Measurements from ENCODE around the gene SLC5A5. TPM values are rescaled to one million over a fixed set of nuclear protein-coding genes. Genes with fewer than 3 reads are reported as not detected.

The SLC5A5 gene
- total and polyA plus RNA-seq, 10 of the 15 experiments (the other 5 are each of a cell fraction or from before 2014, with no cell fraction given): 0.02 to 0.08 (median 0.05) TPM; not detected in 3

DNA sequence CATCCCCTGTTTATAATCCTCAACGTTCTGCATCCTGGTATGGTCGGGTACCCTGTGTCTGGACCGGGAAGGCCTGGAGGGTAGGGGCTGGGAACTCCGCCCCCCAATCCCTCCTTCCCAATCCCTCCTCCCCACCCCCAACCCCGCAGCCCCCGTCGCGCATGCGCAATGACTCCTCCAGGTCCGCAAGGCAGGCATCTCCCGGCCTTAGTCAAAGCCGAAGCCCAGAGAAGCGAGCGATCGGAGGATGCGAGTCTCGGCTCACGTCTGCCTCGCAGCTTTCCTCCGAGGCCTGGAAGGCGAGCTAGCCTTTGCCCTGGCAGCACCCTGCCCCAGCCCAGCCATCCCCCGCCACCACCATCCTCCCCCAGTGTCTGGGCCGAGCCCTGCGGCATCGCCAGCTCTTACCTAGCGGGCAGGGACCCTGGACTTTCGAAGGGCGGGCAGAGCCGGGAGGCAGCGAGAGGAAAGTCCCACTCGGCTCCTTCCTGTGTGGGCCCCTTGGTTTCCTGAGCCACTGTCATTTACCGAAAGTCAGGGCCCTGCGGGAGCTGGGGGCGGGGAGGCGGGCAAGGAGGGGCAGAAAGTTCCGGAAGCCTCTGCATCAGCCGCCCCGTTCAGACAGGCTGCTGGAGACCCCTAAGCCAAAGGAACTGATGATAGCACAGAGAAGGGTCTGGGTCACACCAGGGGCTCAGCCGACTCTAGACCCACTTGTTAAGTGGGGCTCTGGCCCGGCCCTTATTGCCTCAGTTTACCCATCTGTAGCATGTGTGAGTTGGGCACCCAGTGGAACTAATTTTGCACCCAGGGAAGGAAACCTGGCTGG, 24.0 kb upstream of the SLC5A5 start, which contains the start of gene JAK3 (continued):
- TF ChIP-seq CHD1 (IDR thresholded peaks at IDR 0.05; ENCODE audit: low read depth, low read length): 0 out of 2 replicates have a peak, but pooled peaks have one; percentile 66
- no peak for TF ChIP-seq NFYA (IDR thresholded peaks at IDR 0.05; ENCODE audit: borderline replicate concordance, low read depth, low read length)
- TF ChIP-seq STAT1 (conservative IDR thresholded peaks at IDR 0.05): no peak
- no peak for TF ChIP-seq NFIC (IDR thresholded peaks at IDR 0.05; ENCODE audit: low read depth, low read length)
- no peak for TF ChIP-seq NR2C2 (IDR thresholded peaks at IDR 0.05; ENCODE audit: borderline replicate concordance, control insufficient read depth, insufficient read length, low read depth)
- 0 out of 2 replicates have a peak, but pooled peaks have one; percentile 26 for TF ChIP-seq POLR2AphosphoS2 (IDR thresholded peaks at IDR 0.05; ENCODE audit: low read depth, low read length)
- peak; percentile 59; the same call in 1 of the 2 replicates for TF ChIP-seq MXI1 (IDR thresholded peaks at IDR 0.05; ENCODE audit: low read depth, low read length)
- TF ChIP-seq PAX5 (IDR thresholded peaks at IDR 0.05; ENCODE audit: borderline replicate concordance, low read depth, low read length): 0 out of 2 replicates have a peak, but pooled peaks have one; percentile 23
- peak; percentile 51; the same call in 1 of the 2 replicates for TF ChIP-seq YY1 (IDR thresholded peaks at IDR 0.05; ENCODE audit: low read depth, low read length)
- TF ChIP-seq RCOR1 (conservative IDR thresholded peaks at IDR 0.05; ENCODE audit: low read depth, low read length): no peak
- no peak for TF ChIP-seq CBX3 (IDR thresholded peaks at IDR 0.05; ENCODE audit: borderline replicate concordance, low read depth)
- TF ChIP-seq NR2C1 (IDR thresholded peaks at IDR 0.05): no peak
- TF ChIP-seq ZNF274 (IDR thresholded peaks at IDR 0.05; ENCODE audit: insufficient read depth, insufficient read length): no peak
- TF ChIP-seq MYB (IDR thresholded peaks at IDR 0.05; ENCODE audit: borderline replicate concordance, low read depth, low read length): no peak
- TF ChIP-seq, protein P1, sequence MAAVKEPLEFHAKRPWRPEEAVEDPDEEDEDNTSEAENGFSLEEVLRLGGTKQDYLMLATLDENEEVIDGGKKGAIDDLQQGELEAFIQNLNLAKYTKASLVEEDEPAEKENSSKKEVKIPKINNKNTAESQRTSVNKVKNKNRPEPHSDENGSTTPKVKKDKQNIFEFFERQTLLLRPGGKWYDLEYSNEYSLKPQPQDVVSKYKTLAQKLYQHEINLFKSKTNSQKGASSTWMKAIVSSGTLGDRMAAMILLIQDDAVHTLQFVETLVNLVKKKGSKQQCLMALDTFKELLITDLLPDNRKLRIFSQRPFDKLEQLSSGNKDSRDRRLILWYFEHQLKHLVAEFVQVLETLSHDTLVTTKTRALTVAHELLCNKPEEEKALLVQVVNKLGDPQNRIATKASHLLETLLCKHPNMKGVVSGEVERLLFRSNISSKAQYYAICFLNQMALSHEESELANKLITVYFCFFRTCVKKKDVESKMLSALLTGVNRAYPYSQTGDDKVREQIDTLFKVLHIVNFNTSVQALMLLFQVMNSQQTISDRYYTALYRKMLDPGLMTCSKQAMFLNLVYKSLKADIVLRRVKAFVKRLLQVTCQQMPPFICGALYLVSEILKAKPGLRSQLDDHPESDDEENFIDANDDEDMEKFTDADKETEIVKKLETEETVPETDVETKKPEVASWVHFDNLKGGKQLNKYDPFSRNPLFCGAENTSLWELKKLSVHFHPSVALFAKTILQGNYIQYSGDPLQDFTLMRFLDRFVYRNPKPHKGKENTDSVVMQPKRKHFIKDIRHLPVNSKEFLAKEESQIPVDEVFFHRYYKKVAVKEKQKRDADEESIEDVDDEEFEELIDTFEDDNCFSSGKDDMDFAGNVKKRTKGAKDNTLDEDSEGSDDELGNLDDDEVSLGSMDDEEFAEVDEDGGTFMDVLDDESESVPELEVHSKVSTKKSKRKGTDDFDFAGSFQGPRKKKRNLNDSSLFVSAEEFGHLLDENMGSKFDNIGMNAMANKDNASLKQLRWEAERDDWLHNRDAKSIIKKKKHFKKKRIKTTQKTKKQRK (IDR thresholded peaks at IDR 0.05; ENCODE audit: low read depth, low read length): no peak
- TF ChIP-seq JUND (IDR thresholded peaks at IDR 0.05; ENCODE audit: low read depth, low read length): no peak
- TF ChIP-seq, protein P2, sequence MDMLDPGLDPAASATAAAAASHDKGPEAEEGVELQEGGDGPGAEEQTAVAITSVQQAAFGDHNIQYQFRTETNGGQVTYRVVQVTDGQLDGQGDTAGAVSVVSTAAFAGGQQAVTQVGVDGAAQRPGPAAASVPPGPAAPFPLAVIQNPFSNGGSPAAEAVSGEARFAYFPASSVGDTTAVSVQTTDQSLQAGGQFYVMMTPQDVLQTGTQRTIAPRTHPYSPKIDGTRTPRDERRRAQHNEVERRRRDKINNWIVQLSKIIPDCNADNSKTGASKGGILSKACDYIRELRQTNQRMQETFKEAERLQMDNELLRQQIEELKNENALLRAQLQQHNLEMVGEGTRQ (IDR thresholded peaks at IDR 0.05; ENCODE audit: borderline replicate concordance, low read depth, low read length): no peak; the same call in 1 of the 2 replicates
- TF ChIP-seq BHLHE40 (IDR thresholded peaks at IDR 0.05; ENCODE audit: borderline replicate concordance in 1 of 2, low read depth in 2 of 2, low read length in 1 of 2): peak; percentile 39 to 51; a peak in 2 of 4 replicates
- TF ChIP-seq RAD51 (IDR thresholded peaks at IDR 0.05): no peak
- peak; percentile 83 for TF ChIP-seq GABPA (IDR thresholded peaks at IDR 0.05; ENCODE audit: low read depth)
- no peak for TF ChIP-seq NFXL1 (IDR thresholded peaks at IDR 0.05; ENCODE audit: borderline replicate concordance)
- TF ChIP-seq EGR1 (IDR thresholded peaks at IDR 0.05; ENCODE audit: borderline replicate concordance in 1 of 2, low read depth in 2 of 2, low read length in 2 of 2): peak in 1 of 2 experiments; percentile 70; a peak in 1 of 3 replicates
- TF ChIP-seq JUNB (IDR thresholded peaks at IDR 0.05): no peak
- TF ChIP-seq, protein P3, sequence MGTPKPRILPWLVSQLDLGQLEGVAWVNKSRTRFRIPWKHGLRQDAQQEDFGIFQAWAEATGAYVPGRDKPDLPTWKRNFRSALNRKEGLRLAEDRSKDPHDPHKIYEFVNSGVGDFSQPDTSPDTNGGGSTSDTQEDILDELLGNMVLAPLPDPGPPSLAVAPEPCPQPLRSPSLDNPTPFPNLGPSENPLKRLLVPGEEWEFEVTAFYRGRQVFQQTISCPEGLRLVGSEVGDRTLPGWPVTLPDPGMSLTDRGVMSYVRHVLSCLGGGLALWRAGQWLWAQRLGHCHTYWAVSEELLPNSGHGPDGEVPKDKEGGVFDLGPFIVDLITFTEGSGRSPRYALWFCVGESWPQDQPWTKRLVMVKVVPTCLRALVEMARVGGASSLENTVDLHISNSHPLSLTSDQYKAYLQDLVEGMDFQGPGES (IDR thresholded peaks at IDR 0.05): no peak
- TF ChIP-seq, protein P4, sequence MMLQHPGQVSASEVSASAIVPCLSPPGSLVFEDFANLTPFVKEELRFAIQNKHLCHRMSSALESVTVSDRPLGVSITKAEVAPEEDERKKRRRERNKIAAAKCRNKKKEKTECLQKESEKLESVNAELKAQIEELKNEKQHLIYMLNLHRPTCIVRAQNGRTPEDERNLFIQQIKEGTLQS (IDR thresholded peaks at IDR 0.05; ENCODE audit: borderline replicate concordance, extremely low read depth, low read depth, low read length): no peak
